Gastrocnemius medialis (tissue), 4 donors: ENCODE measurements around the gene CHID1.

ENCODE experiments used
- POLR2A ChIP-seq, 2 donors: fragments of 450-650 bp; IDR thresholded peaks; one replicate each; pipeline ENCODE4 v1.6.1; 2017; ENCODE audit warnings: antibody characterized with exemption in 2 of 2, mild to moderate bottlenecking in 2 of 2, moderate library complexity in 2 of 2
- TF ChIP-seq, protein P1 (sequence below), 5 experiments: fragments of 450-650 bp in 3 of 5; fragments of 200-600 bp in 2 of 5; sonication (generic) in 2 of 5; IDR thresholded peaks in 4 of 5; conservative IDR thresholded peaks in 1 of 5; 1 replicate in 4 of 5; 2 replicates in 1 of 5; pipeline ENCODE4 v1.5.1; 2016 to 2019; ENCODE audit warnings: antibody characterized with exemption in 5 of 5, mild to moderate bottlenecking in 3 of 5, moderate library complexity in 3 of 5

DNA sequence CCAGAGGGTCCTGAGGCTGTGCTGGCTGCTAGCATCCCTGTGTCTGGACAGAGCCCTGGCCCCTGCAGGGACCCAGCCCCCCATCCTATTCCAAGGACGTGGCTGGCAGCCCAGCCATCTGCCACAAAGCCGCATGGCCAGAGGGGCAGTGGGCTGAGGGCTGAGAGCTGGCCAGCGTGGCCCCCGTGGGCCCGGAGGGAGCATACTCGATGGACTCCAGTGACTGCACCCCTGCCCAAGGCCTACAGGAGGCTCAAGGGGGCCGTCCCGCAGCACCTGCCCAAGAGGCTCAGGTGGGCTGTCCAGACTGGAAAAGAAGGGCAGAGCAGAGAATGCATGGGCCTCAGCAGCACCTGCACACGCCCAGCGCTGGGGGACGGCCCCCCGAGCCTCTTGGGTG lies 54.8 kb downstream of the CHID1 start:
- TF ChIP-seq, protein P1, sequence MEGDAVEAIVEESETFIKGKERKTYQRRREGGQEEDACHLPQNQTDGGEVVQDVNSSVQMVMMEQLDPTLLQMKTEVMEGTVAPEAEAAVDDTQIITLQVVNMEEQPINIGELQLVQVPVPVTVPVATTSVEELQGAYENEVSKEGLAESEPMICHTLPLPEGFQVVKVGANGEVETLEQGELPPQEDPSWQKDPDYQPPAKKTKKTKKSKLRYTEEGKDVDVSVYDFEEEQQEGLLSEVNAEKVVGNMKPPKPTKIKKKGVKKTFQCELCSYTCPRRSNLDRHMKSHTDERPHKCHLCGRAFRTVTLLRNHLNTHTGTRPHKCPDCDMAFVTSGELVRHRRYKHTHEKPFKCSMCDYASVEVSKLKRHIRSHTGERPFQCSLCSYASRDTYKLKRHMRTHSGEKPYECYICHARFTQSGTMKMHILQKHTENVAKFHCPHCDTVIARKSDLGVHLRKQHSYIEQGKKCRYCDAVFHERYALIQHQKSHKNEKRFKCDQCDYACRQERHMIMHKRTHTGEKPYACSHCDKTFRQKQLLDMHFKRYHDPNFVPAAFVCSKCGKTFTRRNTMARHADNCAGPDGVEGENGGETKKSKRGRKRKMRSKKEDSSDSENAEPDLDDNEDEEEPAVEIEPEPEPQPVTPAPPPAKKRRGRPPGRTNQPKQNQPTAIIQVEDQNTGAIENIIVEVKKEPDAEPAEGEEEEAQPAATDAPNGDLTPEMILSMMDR (IDR thresholded peaks at IDR 0.05 in 4 of 5, conservative IDR thresholded peaks at IDR 0.05 in 1 of 5), result no peak
- TF ChIP-seq POLR2A (IDR thresholded peaks at IDR 0.05), result no peak
